Aorta (tissue), 5 donors: Measurements from ENCODE around the gene PDZD8. TPM values are rescaled to one million over a fixed set of nuclear protein-coding genes. Genes with fewer than 3 reads are reported as not detected.

Source experiments
- ATAC-seq: fragments of 200-7000 bp; cut with Tn5 transposase; one replicate; pipeline ENCODE4 v1.9.1; 2022; ENCODE audit warnings: moderate library complexity; ENCODE audit not compliant: low FRiP score
- DNase-seq, 2 donors: peaks; one replicate each; pipeline ENCODE4 v3.0.0-alpha.2; 2020
- H3K27ac ChIP-seq, 2 donors: one replicate each; pipeline ENCODE4 v1.5.1; 2013; ENCODE audit warnings: low read length in 2 of 2, mild to moderate bottlenecking in 2 of 2, moderate library complexity in 2 of 2, control low read depth in 1 of 2, inconsistent platforms in 1 of 2, low read depth in 1 of 2
- H3K27me3 ChIP-seq, 2 donors: one replicate each; pipeline ENCODE4 v1.6.1; 2013; ENCODE audit warnings: control low read depth in 1 of 2, low read length in 1 of 2, mild to moderate bottlenecking in 1 of 2, moderate library complexity in 1 of 2; ENCODE audit not compliant: insufficient read depth in 2 of 2, control insufficient read depth in 1 of 2
- H3K36me3 ChIP-seq, 2 donors: one replicate each; pipeline ENCODE4 v1.6.1; 2013; ENCODE audit warnings: control low read depth in 1 of 2, low read length in 1 of 2, mild to moderate bottlenecking in 1 of 2; ENCODE audit not compliant: insufficient read depth in 2 of 2, control insufficient read depth in 1 of 2
- H3K4me1 ChIP-seq, 2 donors: one replicate each; pipeline ENCODE4 v1.6.1; 2013; ENCODE audit warnings: low read length in 2 of 2, control low read depth in 1 of 2, mild to moderate bottlenecking in 1 of 2, moderate library complexity in 1 of 2; ENCODE audit not compliant: insufficient read depth in 2 of 2, control insufficient read depth in 1 of 2
- H3K4me3 ChIP-seq, 2 donors: one replicate each; pipeline ENCODE4 v1.5.1; 2013; ENCODE audit warnings: low read length in 2 of 2, control low read depth in 1 of 2, mild to moderate bottlenecking in 1 of 2
- H3K9me3 ChIP-seq: one replicate; pipeline ENCODE4 v1.6.1; 2013; ENCODE audit warnings: mild to moderate bottlenecking, low read length; ENCODE audit not compliant: control insufficient read depth
- WGBS, 2 donors: extraction: QIAGEN DNeasy Blood & Tissue Kit; methylation state at CpG; one replicate each; pipeline ENCODE4 v1.1.7; 2013; 5-methylcytosine and 5-hydroxymethylcytosine counted together
- intact Hi-C, 2 donors: fragments of 100-400 bp; cut with DNase I; formaldehyde crosslinking; loops; one replicate each; pipeline versions ENCODE4 v1.14.2 to v1.15.0; 2022
- polyA plus RNA-seq, 2 donors: library from polyadenylated mRNA; stranded (reverse); fragments of 200-250 nt; gene quantifications; one replicate each; pipeline ENCODE4 v1.2.3, GENCODE V29; 2013
- total RNA-seq, 2 donors: library from RNA; stranded (reverse); fragmentation: NEBNext Ultra II Directional; extraction: Animal tissue kit (Norgen Biotek cat#: 25700); gene quantifications; one replicate each; pipeline ENCODE4 v1.2.1, GENCODE V29; 2021
- donor health status: healthy with polysubstance abuse.
- donor health status: Bipolar disorder and iron deficiency.
- donor health status: DM: no; HTN: no; CAD: no.
- donor health status: DM: no; HTN: no; CAD: no.
- donor health status: DM: yes; HTN: yes; CAD: no.

Gene PDZD8
- total and polyA plus RNA-seq, 4 donors = 4.5 to 36.0 (median 20.4) TPM

DNA sequence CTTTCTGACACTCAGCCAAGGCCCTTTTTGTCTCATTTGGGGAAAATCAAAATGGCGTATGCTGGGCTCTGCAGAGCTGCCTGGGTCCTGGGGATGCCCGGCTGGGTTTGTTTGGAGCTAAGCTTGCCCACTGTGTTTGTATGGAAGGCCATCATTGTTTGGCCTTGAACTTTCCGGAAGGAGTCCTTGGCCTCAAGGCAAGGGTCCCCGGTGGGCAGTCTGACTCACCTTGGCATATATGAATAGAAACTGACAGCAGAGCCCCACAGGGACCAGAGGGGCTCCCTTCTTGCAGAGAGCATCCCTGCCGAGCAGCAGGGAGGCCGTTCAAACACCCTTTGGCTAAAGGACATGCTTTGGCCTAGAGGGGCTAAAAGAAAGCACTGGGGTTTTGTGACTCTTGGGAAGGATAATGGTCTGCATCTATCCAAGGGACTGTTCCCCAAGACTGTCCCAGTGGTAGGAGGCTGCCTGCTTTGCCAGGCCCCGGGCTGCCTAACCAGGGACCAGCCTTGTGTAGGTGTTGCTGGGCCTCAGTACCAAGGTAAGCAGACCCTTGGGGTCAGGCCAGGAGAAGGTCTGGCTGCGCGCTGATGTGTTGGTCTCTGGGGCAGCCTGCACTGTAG is 119.3 kb downstream of the PDZD8 start:
- DNase-seq (peak in 1 of 2 donors; percentile 33), ATAC-seq (no peak)
- 90% methylated on average over 9 of the region's 9 CpGs for WGBS, 2 donors

DNA sequence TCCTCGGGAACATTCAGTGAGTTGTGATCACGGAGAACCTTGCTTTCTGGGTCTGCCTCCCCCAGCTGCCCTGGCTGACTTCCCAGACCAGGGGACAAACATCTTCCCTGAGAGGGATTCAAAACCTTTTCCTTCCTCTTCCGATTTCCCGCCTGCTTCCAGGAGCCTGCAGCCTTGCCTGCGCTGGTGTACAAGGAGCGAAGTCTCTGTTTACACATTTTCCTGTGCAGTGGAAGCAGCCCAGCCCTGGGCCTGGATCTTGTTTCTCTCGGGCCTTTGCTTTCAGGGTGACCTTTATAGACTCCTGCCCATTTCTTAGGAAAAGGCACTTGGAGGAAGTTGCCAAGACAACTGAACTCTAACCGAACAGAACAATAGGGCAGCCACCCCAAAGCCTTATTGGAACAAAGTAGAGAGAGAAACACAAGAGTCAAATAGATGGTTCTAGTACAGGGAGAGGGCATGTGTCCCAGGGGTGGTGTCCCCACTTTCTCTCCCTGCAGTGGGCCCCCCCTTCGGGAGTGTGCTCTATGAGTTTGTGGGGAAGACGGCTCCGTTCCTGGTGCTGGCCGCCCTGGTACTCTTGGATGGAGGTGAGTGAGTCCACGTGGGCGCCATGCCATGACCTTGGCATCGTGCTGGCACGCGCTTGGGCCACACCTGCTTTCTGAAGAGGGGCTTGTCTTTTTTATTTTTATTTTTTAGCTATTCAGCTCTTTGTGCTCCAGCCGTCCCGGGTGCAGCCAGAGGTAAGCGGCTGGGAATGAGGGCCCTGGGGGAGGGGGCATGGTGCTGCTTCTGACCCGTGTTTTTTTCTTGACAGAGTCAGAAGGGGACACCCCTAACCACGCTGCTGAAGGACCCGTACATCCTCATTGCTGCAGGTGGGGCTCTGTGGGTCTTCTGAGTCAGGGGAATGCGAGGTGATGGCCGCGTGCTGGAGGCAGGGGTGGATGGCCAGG is 120.2 kb downstream of the PDZD8 start:
- intact Hi-C loops = no loop called here
- no peaks in the 10 kb centered on the region for H3K27me3 ChIP-seq
- 77% methylated on average over 26 of the region's 26 CpGs for WGBS, 2 donors
- no peak overlapping the region for H3K27ac ChIP-seq
- ATAC-seq = no peak
- no peaks in the 10 kb centered on the region for H3K4me1 ChIP-seq
- DNase-seq = peak in 1 of 2 donors; percentile 70
- H3K4me3 ChIP-seq = no peak overlapping the region
- H3K36me3 ChIP-seq = no peaks in the 10 kb centered on the region
- H3K9me3 ChIP-seq = peaks cover 2% of the 10 kb centered on the region

More for the DNA sequence above, 119.3 kb downstream of the PDZD8 start:
- H3K36me3 ChIP-seq = no peaks in the 10 kb centered on the region
- H3K4me3 ChIP-seq = no peak overlapping the region
- intact Hi-C loops = no loop called here
- H3K27me3 ChIP-seq = no peaks in the 10 kb centered on the region
- peaks cover 2% of the 10 kb centered on the region for H3K9me3 ChIP-seq
- H3K4me1 ChIP-seq = no peaks in the 10 kb centered on the region
- H3K27ac ChIP-seq = no peak overlapping the region

DNA sequence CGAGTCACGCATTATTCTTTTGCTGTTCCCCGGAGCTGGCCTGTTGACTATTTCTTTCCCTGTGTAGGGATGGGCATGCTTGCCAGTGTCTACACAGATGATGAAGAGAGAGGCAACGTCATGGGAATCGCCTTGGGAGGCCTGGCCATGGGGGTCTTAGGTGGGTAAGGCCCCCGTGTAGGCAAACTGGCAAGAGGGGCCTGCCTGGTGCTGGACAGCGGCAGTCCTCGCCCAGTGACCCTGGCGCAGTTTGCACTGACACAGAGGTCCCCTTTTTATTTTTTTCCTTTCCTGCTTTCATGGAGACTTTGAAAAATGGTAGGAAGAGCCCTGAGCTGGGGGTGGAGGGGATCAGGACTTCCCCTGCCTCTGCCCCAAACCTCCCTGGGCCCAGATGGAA is 120.9 kb downstream of the PDZD8 start:
- Histone ChIP-seq H3K4me1 (no peaks in the 10 kb centered on the region), H3K27ac (no peak overlapping the region), H3K4me3 (no peak overlapping the region), H3K27me3 (no peaks in the 10 kb centered on the region), H3K36me3 (no peaks in the 10 kb centered on the region), H3K9me3 (peaks cover 2% of the 10 kb centered on the region)
- DNase-seq (peak in 1 of 2 donors; percentile 37), ATAC-seq (no peak)
- intact Hi-C loops = no loop called here
- 61 to 64% methylated on average over 9 of the region's 9 CpGs for WGBS, 2 donors

DNA sequence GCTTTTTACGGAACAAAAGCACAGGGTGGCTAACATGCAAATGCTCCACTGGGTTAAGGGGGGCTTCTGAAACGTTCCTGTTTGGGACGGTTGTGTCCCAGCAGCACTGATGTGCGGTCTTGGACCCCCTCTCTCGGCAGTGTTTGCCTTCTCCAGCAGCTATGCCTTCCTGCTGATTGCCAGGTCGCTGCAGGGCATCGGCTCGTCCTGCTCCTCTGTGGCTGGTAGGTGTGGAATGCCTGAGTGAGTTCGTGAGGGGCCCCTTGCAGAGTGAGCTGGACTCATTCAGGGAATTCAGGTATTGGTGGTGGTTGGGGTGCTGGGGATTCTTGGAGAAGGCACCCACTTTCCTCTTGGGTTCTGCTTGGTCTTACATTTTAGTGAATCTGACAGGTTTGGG is 121.3 kb downstream of the PDZD8 start:
- Histone ChIP-seq H3K4me3 (no peak overlapping the region), H3K36me3 (no peaks in the 10 kb centered on the region), H3K4me1 (no peaks in the 10 kb centered on the region), H3K27me3 (no peaks in the 10 kb centered on the region), H3K27ac (no peak overlapping the region), H3K9me3 (peaks cover 2% of the 10 kb centered on the region)
- WGBS, 2 donors = 59 to 65% methylated on average over 9 of the region's 9 CpGs
- DNase-seq (peak in 1 of 2 donors; percentile 28), ATAC-seq (no peak)
- intact Hi-C loops = no loop called here

DNA sequence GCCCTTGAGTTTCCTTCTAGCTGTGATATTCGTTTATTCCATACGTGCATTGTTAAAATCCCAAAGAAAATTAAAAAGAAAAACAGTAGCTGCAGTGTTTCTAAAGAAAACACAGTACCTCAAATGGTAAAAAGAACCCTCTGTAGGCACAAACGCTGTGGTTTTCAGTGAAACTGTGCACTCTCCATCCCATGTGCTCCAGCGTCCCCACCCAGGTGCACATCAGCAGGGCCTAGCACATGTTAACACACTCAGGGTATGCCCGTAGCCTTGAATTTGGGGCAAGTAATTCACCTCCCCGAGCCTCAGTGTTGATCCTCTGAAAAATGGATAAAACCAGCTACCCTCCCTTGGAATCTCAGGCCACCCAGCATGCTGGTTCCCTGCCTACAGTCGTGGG is 124.8 kb downstream of the PDZD8 start:
- Histone ChIP-seq H3K9me3 (no peaks in the 10 kb centered on the region), H3K36me3 (no peaks in the 10 kb centered on the region), H3K27me3 (no peaks in the 10 kb centered on the region), H3K4me3 (no peak overlapping the region), H3K27ac (no peak overlapping the region), H3K4me1 (no peaks in the 10 kb centered on the region)
- DNase-seq = no peak
- no peak for ATAC-seq
- intact Hi-C loops = no loop called here
- 40 to 61% methylated on average over 7 of the region's 7 CpGs for WGBS, 2 donors

DNA sequence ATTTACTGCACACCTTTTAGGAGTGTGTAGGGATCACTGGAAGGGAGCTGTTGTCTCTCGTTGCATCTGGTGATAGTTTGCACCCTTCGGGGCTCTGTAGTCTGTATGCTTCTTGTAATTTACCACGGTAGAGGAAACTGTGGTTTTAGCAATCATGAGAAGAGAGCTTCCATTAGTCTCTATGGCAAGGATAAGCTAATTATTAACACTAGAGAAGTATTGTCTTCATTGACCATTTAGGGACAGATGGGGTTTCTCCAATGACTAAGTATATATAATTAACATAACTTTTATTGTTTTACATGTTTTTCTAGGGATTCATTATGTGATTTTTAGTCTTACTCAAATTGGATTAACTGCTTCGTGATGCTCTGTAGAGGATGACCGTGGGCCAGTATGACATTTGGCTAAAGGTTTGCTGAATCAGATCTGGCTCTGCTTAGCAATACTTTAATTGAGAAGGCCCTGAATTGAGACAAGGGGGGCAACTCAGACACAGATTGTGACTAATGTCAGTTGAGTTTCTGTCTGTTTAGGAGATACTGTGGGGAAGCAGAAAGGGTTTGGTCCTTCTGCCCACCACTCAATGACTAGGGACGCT is 125.6 kb downstream of the PDZD8 start:
- ATAC-seq (no peak), DNase-seq (no peak)
- no peaks in the 10 kb centered on the region for H3K9me3 ChIP-seq
- no peak overlapping the region for H3K27ac ChIP-seq
- H3K4me1 ChIP-seq = no peaks in the 10 kb centered on the region
- no peaks in the 10 kb centered on the region for H3K27me3 ChIP-seq
- H3K4me3 ChIP-seq = no peak overlapping the region
- intact Hi-C loops = no loop called here
- H3K36me3 ChIP-seq = no peaks in the 10 kb centered on the region
- WGBS, 2 donors = 63 to 71% methylated on average over 6 of the region's 6 CpGs

DNA sequence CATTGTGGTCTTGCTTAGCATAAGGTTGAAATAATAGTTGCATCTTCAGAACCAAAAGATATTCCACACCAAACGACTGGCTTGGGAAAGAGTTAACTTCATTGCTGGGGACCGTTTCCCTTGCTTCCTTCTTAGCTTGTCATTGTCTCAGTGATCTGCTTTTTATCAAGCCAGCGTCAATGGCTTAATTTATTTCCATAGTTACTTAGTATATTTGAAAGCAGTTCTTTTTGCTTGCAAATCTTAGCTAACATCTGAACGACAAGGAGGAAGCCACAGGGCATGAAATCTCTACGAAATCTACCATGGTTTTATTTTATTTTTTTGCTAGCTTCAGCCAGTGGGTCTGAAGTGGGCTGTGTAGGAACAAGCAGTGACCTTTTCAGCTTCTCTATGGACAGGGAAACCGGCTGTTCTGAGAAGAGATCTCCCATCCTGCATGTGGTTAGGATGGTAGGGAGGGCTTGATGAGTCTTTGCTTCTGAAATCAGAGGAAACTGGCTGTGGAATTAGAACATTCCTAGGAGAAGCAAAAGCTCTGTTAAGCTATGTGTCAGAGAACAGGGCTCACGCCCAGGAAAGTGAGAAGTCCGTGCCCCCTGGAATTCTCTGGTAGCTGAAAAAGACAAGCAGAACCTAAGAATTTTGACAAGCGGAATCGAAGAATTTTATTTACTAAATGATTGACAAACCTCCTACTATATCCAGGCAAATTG is 126.3 kb downstream of the PDZD8 start:
- no peaks in the 10 kb centered on the region for H3K9me3 ChIP-seq
- DNase-seq (no peak), ATAC-seq (no peak)
- 29 to 35% methylated on average over 10 of the region's 10 CpGs for WGBS, 2 donors
- H3K36me3 ChIP-seq = no peaks in the 10 kb centered on the region
- H3K4me1 ChIP-seq = no peaks in the 10 kb centered on the region
- intact Hi-C loops = no loop called here
- H3K4me3 ChIP-seq = no peak overlapping the region
- no peak overlapping the region for H3K27ac ChIP-seq
- no peaks in the 10 kb centered on the region for H3K27me3 ChIP-seq

DNA sequence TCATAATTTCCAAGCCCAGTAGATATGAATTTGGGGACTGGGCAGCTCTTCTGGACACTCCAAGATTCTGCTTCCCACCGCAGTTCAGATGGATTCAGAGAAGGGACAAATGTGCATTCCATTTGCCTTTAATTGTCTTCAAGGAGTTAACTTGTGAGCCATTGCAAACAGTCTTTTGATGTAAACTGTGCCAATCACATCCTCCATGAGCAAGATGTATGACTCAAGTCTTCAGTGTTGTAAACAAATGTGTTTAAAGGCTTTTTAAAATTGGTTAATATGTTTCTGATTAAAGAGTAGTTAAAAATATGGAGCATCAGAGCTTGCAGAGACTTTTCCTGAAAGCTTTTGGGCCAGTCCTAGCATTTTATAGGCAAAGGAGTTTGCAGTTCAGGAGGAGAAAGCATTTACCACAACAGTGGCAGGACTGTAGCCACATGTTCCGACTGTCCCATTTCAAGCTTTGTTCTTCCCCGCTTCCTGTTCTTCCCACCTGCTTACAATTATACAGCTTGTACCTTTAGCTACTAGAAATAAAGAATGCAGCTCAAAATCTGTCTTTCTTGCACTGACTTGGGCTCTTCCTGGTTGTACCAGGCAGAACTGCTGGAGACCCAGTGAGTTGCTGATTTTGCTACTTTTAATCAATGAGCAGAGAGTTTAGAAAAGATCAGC is 128.1 kb downstream of the PDZD8 start:
- H3K36me3 ChIP-seq = no peaks in the 10 kb centered on the region
- 57 to 62% methylated on average over 3 of the region's 3 CpGs for WGBS, 2 donors
- DNase-seq = no peak
- H3K4me1 ChIP-seq = no peaks in the 10 kb centered on the region
- intact Hi-C loops = no loop called here
- peaks cover 0 to 3% of the 10 kb centered on the region in 2 donors for H3K27me3 ChIP-seq
- H3K9me3 ChIP-seq = no peaks in the 10 kb centered on the region
- no peak for ATAC-seq
- no peak overlapping the region for H3K4me3 ChIP-seq
- no peak overlapping the region for H3K27ac ChIP-seq
